Mesodermal cell (in vitro differentiated cells): ENCODE results near the gene BANF2.
"Not testable (repeated sequence)": the region's sequence is repeated elsewhere in the genome, so short reads cannot be mapped to it uniquely, and the experiment has no call there.

Experiments
- H3K27ac ChIP-seq: 2 replicates; pipeline ENCODE4 v1.7.0; 2013; ENCODE audit warnings: mild to moderate bottlenecking, low read depth, low read length, moderate library complexity; ENCODE audit not compliant: severe bottlenecking
- H3K36me3 ChIP-seq: 2 replicates; pipeline ENCODE4 v1.7.1; 2013; ENCODE audit warnings: mild to moderate bottlenecking, low read length, moderate library complexity; ENCODE audit not compliant: control insufficient read depth, insufficient read depth
- H3K4me1 ChIP-seq: one replicate; pipeline ENCODE4 v1.7.1; 2013; ENCODE audit warnings: mild to moderate bottlenecking, low read length; ENCODE audit not compliant: insufficient read depth, control insufficient read depth, poor library complexity, severe bottlenecking
- H3K4me3 ChIP-seq: 2 replicates; pipeline ENCODE4 v1.7.0; 2013; ENCODE audit warnings: low read length, control low read depth, mild to moderate bottlenecking; ENCODE audit not compliant: insufficient read depth, poor library complexity, severe bottlenecking; ENCODE audit errors: extremely low read depth
- H3K9me3 ChIP-seq: 2 replicates; pipeline ENCODE4 v1.7.1; 2013; ENCODE audit warnings: mild to moderate bottlenecking, low read length, moderate library complexity; ENCODE audit not compliant: control insufficient read depth
- WGBS, 2 experiments: methylation state at CpG; one replicate each; pipeline ENCODE4 v1.1.5; 2013; ENCODE audit warnings: missing lambda C conversion rate in 2 of 2; ENCODE audit not compliant: insufficient coverage in 2 of 2; 5-methylcytosine and 5-hydroxymethylcytosine counted together

Gene BANF2

GRCh38 chr20:17762243-17762872, 62.6 kb downstream of the BANF2 start:
- Histone ChIP-seq H3K9me3 (peaks cover 7% of the 10 kb centered on the region), H3K36me3 (no peaks in the 10 kb centered on the region), H3K4me3 (no peak overlapping the region), H3K27ac (no peak overlapping the region), H3K4me1 (peaks cover 5% of the 10 kb centered on the region)
- 83 to 100% methylated on average over 2 to 4 of the region's 7 CpGs for WGBS, 2 experiments

DNA sequence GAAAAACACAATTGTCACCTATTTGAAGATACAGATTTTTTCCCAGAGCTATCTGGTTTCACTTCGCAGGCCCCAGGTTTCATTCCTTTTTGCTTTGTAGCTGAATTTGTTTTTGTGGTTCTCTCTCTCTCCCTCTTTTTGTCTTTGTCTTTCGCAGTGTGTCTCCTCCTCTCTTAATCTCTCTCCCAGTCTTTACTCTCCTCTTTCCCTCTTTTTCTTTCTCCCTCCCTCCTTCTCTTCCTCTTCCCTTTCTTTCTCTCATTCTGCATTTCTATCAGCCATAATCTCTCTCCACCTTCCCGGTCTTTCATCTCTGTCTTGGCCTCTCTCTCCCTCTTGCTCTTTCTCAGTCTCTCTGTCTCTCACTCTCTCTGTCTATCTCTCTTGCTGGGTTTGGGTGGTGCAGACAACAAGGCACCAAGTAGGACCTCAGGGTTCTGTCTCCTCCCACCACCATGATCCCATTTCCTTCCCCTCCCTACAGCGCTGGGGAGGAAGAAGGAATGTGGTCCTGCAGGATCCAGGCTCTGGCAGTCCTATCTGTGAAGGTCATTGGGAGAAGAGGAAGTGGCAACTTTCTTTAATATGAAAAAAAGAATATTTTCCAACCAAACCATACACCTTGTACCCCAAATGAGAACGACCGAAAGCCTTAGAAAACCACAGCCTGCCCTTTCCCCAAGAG, 63.2 kb downstream of the BANF2 start:
- WGBS, 2 experiments = 46 to 77% methylated on average over 2 of the region's 6 CpGs
- H3K4me3 ChIP-seq = no peak overlapping the region

DNA sequence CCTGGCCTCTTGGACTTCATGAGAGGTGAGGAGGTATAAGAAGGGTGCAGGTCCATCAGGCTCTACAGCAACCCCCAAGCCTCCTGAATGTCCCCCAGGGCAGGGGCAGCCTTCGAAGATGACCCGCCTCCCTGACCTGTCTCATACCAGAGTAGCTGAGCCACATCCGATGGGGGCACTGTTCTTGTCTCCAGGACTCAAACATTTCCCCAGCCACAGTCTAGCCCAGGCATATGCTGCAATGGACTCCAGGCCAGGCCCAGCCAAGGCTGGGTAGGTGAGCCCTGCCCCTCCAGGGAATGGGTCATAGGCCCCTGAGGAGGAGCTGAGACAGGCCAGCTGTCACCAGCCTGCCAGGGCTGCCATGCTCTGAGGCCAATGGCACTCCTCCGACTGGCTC, 65.3 kb downstream of the BANF2 start:
- Histone ChIP-seq H3K27ac (no peak overlapping the region), H3K4me1 (peaks cover 5% of the 10 kb centered on the region), H3K4me3 (no peak overlapping the region), H3K9me3 (no peaks in the 10 kb centered on the region), H3K36me3 (no peaks in the 10 kb centered on the region)
- WGBS, 2 experiments = 75 to 93% methylated on average over 2 to 4 of the region's 4 CpGs

More for the DNA sequence above, 63.2 kb downstream of the BANF2 start:
- peaks cover 5% of the 10 kb centered on the region for H3K9me3 ChIP-seq
- peaks cover 5% of the 10 kb centered on the region for H3K4me1 ChIP-seq
- H3K36me3 ChIP-seq = no peaks in the 10 kb centered on the region
- no peak overlapping the region for H3K27ac ChIP-seq

DNA sequence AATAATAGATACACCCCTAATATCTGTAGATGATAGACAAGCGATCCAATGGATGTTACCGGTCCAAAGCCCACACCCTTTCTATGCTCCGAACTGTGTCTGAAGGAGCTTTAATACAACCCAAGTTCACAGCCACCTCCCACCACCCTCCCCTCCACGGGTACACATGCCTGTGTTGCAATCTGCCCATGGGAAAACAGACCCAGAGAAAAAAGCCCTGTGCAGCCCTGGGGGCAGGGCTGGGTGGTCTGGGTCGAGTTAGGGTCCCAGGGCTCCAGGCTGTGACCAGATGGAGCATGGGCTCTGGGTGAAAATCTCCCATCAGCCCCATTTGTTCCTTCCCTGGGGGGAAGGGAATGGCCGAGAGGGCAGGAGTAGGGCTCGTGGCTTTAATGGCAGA, 65.8 kb downstream of the BANF2 start:
- Histone ChIP-seq H3K4me1 (peaks cover 5% of the 10 kb centered on the region), H3K9me3 (no peaks in the 10 kb centered on the region), H3K27ac (no peak overlapping the region), H3K4me3 (no peak overlapping the region), H3K36me3 (no peaks in the 10 kb centered on the region)
- 85% methylated on average over 3 to 5 of the region's 7 CpGs for WGBS, 2 experiments

GRCh38 chr20:17766226-17766625, 66.5 kb downstream of the BANF2 start:
- Histone ChIP-seq H3K4me3 (no peak overlapping the region), H3K27ac (no peak overlapping the region), H3K9me3 (no peaks in the 10 kb centered on the region), H3K36me3 (no peaks in the 10 kb centered on the region), H3K4me1 (peaks cover 5% of the 10 kb centered on the region)
- WGBS, 2 experiments = 65% methylated on average over 2 of the region's 3 CpGs; no CpG with 5 or more reads in 1 of the 2 experiments

GRCh38 chr20:17767624-17768023, 67.9 kb downstream of the BANF2 start:
- H3K4me1 ChIP-seq = peaks cover 10% of the 10 kb centered on the region
- no peak overlapping the region for H3K27ac ChIP-seq
- no peaks in the 10 kb centered on the region for H3K36me3 ChIP-seq
- H3K4me3 ChIP-seq = no peak overlapping the region
- H3K9me3 ChIP-seq = no peaks in the 10 kb centered on the region
- 75 to 100% methylated on average over 2 of the region's 2 CpGs for WGBS, 2 experiments

DNA sequence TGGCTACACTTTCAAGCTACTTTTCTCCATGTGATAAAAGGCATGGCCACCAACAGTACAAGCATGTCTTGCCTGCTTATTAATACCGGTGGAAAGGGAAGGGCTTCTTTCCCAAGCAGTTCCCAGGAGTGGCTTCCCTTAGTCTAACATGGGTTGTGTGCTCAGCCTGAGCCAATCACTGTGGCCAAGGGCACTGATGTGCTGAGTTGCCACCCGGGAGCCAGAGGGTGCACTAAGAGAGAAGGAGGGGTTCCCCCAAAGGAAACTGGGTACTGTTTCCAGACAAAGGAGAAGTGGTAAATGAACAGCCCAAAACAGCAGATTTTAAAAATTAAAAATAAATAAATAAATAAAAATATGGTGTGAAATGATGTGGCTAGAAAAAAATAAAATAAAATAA, 68.5 kb downstream of the BANF2 start:
- Histone ChIP-seq H3K9me3 (no peaks in the 10 kb centered on the region), H3K27ac (no peak overlapping the region), H3K4me1 (peaks cover 5% of the 10 kb centered on the region), H3K4me3 (no peak overlapping the region), H3K36me3 (no peaks in the 10 kb centered on the region)
- WGBS, 2 experiments = 83 to 100% methylated on average over 1 of the region's 2 CpGs

GRCh38 chr20:17769716-17770115, 70.0 kb downstream of the BANF2 start:
- not testable (repeated sequence) for H3K27ac ChIP-seq, H3K4me3 ChIP-seq, H3K9me3 ChIP-seq, H3K4me1 ChIP-seq, H3K36me3 ChIP-seq
- 88 to 96% methylated on average over 4 of the region's 8 CpGs for WGBS, 2 experiments

- Histone ChIP-seq H3K27ac (no peak overlapping the region), H3K4me3 (no peak overlapping the region), H3K36me3 (no peaks in the 10 kb centered on the region), H3K4me1 (peaks cover 5% of the 10 kb centered on the region), H3K9me3 (no peaks in the 10 kb centered on the region)
- WGBS, 2 experiments = 72 to 78% methylated on average over 13 to 18 of the region's 19 CpGs
These were observed 71.6 kb downstream of the BANF2 start for GRCh38 chr20:17771206-17772004.

- no peak overlapping the region for H3K4me3 ChIP-seq
- H3K9me3 ChIP-seq = no peaks in the 10 kb centered on the region
- WGBS, 2 experiments = 6 to 65% methylated on average over 1 to 3 of the region's 3 CpGs
- H3K36me3 ChIP-seq = no peaks in the 10 kb centered on the region
- no peak overlapping the region for H3K27ac ChIP-seq
- H3K4me1 ChIP-seq = peaks cover 5% of the 10 kb centered on the region
These were observed 72.2 kb downstream of the BANF2 start for GRCh38 chr20:17772005-17772343.

DNA sequence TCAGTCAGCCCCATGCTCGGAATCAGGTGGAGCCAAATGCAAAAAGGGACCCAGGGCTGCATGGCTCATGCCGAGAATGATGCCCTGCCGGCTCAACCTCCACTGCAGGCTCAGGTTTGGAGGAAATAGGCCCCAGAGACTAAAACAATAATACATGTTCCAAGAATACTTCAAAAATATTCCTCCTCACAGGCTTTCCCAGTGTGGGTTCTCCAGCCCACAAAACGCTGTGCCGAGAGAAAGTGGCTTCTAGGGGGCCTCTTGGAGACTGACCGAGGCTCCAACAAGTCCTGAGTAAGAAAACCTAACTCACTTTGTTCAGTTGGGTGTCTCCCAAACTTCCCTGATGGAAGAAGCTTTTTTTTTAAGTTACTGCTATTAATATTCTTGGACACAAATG, 73.9 kb downstream of the BANF2 start:
- H3K27ac ChIP-seq = no peak overlapping the region
- WGBS, 2 experiments = 93 to 94% methylated on average over 5 to 6 of the region's 6 CpGs
- no peaks in the 10 kb centered on the region for H3K9me3 ChIP-seq
- peaks cover 5% of the 10 kb centered on the region for H3K4me1 ChIP-seq
- H3K4me3 ChIP-seq = no peak overlapping the region
- no peaks in the 10 kb centered on the region for H3K36me3 ChIP-seq
